RWPE1 (cell line): Measurements from ENCODE around the gene MTHFR.

Experiments used
- CTCF ChIA-PET: fragments of 350-600 bp; sonication (Branson Sonifier 250); formaldehyde crosslinking; extraction: SDS; loops from one replicate; lab custom pipeline; 2021; lab: Yijun Ruan, JAX
- POLR2A ChIA-PET: fragments of 400-600 bp; formaldehyde crosslinking; extraction: SDS; loops from one replicate; lab custom pipeline; 2020; ENCODE audit warnings: antibody characterized with exemption; ENCODE audit not compliant: low non-redundant PET; lab: Yijun Ruan, JAX
- DNase-seq: peaks from one replicate; pipeline ENCODE4 v3.0.0; 2012; ENCODE audit warnings: low spot score
- H3K27ac ChIP-seq: fragments of 450-650 bp; 2 replicates; pipeline ENCODE4 v1.5.1; 2017
- TF ChIP-seq, protein P1 (sequence below): fragments of 450-650 bp; conservative IDR thresholded peaks from 2 replicates; pipeline ENCODE4 v1.5.1; 2017; ENCODE audit warnings: low read depth, mild to moderate bottlenecking

The MTHFR gene

DNA sequence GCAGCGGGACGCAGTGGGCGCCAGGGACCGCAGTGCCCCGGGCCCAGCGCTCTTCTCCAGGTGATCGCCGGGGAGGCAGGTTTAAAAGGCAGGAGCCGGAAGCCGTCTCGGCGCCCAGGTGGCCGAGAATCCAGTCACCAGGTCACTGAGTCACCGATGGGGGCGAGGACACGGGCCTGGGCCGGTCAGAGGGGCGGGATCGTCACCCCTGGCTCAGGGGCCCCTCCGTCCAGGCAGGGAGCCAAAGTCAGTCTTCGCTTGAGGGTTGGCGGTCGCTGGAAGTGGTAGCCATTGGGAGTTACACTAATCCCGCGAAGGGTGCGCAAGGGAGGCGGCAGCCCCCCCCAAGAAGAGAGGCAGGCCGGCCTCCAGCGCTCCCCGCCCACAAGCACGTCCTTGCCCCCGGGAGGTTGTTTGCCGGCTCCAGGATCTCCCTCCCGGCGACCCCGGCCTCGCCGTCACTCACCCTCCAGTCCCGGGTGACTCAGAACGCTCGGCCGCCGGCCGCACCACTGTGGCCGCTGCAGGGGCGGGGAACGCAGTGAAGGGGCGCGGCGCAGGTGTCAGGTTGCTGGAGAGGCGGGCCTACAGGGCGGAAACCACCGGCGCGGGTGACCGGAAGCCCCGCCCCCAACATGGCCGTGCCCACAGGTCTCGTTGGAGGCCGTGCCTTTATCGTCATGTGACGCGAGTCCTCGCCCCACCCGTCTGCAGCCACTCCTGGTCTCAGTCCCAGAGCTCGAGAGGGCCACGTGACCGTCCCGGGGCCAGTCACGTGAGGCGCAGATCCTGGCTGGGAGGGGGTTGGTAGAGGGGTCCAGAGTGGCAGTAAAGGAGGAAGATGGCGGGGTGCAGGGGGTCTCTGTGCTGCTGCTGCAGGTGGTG lies at the start of gene MTHFR, which contains the start of gene CLCN6:
Gene MTHFR (minus strand): TSS at position 543 of the 885 bp plus-strand sequence. CDS start 2,848 bp downstream, outside the sequence.
Gene CLCN6 (plus strand): TSS at position 770 of the 885 bp plus-strand sequence. CDS start 72 bp downstream, at position 842.
- peak; percentile 100 for DNase-seq
- POLR2A ChIA-PET, result no interaction called here
- TF ChIP-seq, protein P1, sequence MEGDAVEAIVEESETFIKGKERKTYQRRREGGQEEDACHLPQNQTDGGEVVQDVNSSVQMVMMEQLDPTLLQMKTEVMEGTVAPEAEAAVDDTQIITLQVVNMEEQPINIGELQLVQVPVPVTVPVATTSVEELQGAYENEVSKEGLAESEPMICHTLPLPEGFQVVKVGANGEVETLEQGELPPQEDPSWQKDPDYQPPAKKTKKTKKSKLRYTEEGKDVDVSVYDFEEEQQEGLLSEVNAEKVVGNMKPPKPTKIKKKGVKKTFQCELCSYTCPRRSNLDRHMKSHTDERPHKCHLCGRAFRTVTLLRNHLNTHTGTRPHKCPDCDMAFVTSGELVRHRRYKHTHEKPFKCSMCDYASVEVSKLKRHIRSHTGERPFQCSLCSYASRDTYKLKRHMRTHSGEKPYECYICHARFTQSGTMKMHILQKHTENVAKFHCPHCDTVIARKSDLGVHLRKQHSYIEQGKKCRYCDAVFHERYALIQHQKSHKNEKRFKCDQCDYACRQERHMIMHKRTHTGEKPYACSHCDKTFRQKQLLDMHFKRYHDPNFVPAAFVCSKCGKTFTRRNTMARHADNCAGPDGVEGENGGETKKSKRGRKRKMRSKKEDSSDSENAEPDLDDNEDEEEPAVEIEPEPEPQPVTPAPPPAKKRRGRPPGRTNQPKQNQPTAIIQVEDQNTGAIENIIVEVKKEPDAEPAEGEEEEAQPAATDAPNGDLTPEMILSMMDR, result no peak
- CTCF ChIA-PET, result interaction anchor here (0.6 to 0.8 kb wide), 3 partner anchors 59 to 768 kb away, joined by 3 to 6 read pairs (median 4); no protein-coding TSS in a partner anchor
- peak within 1 kb of the TSS; percentile 99 for H3K27ac ChIP-seq

DNA sequence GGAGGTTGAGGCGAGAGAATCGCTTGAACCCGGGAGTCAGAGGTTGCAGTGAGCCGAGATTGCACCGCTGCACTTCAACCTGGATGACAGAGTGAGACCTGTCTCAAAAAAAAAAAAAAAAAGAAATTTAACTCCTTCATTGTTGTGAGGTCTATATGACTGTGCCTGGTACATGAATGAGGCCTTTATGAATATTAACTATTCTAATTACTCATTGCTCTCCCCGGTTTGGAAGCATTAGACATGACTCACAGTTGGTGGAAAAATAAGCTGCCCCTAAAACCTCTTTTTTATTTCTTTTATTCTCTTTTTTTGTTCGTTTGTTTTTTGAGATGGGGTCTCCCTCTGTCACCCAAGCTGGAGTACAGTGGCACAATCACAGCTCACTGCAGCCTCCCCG lies 49.7 kb upstream of the MTHFR start:
- no peak for DNase-seq
- ChIA-PET CTCF (interaction anchor here (1.2 kb wide), 1 partner anchor 535 kb away, joined by 3 read pairs; no protein-coding TSS in a partner anchor), POLR2A (interaction anchor here (0.7 kb wide), 1 partner anchor 126 kb away, joined by 5 read pairs; no protein-coding TSS in a partner anchor)
- TF ChIP-seq, protein P1, result no peak
- H3K27ac ChIP-seq, result no peak overlapping the region

DNA sequence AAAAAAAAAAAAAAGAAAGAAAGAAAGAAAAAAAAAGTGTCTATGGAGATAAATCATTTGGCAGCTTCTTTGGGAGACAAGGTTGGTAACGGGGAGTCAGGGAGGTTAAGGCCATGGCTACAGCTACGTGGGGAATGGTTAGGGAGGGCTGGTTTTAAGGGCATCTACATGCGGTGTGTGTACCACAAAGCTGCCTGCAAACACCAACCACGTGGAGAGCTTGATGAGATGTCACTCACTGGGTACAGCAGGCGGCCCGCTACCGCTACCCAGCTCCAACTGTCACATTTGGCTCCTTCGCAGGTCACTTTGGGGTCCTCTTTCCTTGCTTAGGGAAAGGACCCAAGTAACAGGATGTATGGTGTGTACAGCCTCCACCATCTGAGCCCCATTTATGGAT lies 48.8 kb upstream of the MTHFR start:
- CTCF ChIA-PET, result interaction anchor here (0.6 to 1.2 kb wide), 2 partner anchors 14 to 534 kb away, joined by 3 read pairs; no protein-coding TSS in a partner anchor
- DNase-seq, result no peak
- TF ChIP-seq, protein P1, result no peak
- no peak overlapping the region for H3K27ac ChIP-seq
- POLR2A ChIA-PET, result interaction anchor here (0.6 kb wide), 1 partner anchor 62 kb away, joined by 4 read pairs; no protein-coding TSS in a partner anchor

DNA sequence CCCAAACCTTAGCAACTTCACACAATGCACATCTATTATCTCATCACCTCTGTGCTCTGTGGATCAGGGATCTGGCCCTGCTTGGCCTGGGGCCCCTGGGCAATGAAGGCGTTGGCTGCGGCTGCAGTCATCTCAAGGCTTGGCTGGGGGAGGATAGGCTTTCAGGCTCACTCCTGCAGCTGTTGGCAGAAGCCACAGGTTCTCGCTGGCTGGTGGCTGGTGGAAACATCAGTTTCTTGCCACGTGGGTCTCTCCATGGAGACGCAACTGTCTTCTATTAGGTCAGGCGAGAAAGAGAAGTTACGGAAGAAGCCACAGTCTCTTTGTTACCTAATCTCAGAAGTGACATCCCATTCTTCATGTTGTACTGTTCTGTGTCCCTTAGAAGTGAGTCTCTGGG lies 45.4 kb upstream of the MTHFR start:
- CTCF ChIA-PET, result no interaction called here
- TF ChIP-seq, protein P1, result no peak
- POLR2A ChIA-PET, result no interaction called here
- no peak overlapping the region for H3K27ac ChIP-seq
- DNase-seq, result no peak

DNA sequence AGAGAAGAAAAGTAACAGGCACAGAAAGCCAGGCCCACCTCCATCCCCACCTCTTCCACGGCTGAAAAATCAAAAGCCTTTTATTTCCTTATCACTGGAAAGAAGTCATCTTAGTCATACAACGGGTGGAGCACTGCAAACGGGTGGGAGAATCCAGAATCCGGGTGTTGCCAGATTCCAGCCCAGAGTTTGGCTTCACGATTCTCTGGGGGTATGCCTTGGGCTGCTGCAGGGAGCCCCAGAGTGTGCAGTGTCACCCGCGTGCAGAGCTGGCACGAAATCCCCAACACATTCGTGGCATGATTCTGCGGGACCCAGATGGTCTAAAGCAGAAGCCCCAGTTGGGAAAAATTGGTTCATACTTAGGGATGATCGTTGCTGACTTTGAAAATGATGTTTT lies 44.4 kb upstream of the MTHFR start:
- ChIA-PET POLR2A (no interaction called here), CTCF (no interaction called here)
- DNase-seq, result no peak
- TF ChIP-seq, protein P1, result no peak
- H3K27ac ChIP-seq, result no peak overlapping the region

DNA sequence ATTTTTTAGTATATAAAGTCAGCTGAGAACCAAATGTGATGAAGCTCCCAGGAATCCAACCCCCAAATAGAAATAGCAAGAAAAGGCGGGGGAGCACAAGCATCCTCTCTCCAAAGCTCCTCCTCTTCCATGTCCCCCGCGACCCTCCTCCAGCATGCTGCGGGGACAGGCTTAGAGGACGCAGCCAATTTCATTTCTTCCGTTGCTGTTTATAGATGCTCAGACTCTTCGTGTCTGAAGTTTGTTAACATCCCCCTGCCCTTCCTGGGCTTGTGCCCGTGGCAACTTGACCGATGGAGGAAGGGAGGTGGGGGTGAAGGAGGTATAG lies 42.6 kb upstream of the MTHFR start:
- CTCF ChIA-PET, result interaction anchor here (0.9 to 1.2 kb wide), 2 partner anchors 9 to 10 kb away, joined by 3 to 4 read pairs; no protein-coding TSS in a partner anchor
- no peak for DNase-seq
- POLR2A ChIA-PET, result no interaction called here
- TF ChIP-seq, protein P1, result no peak
- H3K27ac ChIP-seq, result no peak overlapping the region
